ENCODE measurements around the gene NFIB. TPM values are rescaled to one million over a fixed set of nuclear protein-coding genes. Genes with fewer than 3 reads are reported as not detected.

The NFIB gene
- total RNA-seq, 4 donors from 2014 or later = 40.2 to 150 (median 83.7) TPM

- intact Hi-C loops (cut with DNase I; ENCODE audit: low total_unique reads) (no loop called here), in situ Hi-C loops (cut with MboI; ENCODE audit: low pct_ligation_motif_present in 1 of 4, low pct_unique_long_range_greater_than_20kb in 1 of 4, low sequenced_read_pairs in 3 of 4) (no loop called here)
- H3K4me1 ChIP-seq = peaks cover 7 to 28% (median 16%) of the 10 kb centered on the region in 4 donors
- no peaks in the 10 kb centered on the region for H3K36me3 ChIP-seq
- no peak overlapping the region for H3K27ac ChIP-seq
- no peak for DNase-seq
- TF ChIP-seq POLR2A (IDR thresholded peaks at IDR 0.05) (no peak), POLR2AphosphoS5 (IDR thresholded peaks at IDR 0.05) (no peak), CTCF (IDR thresholded peaks at IDR 0.05) (no peak), EP300 (IDR thresholded peaks at IDR 0.05; ENCODE audit: low read depth) (no peak)
- no peak overlapping the region for H3K4me3 ChIP-seq
- H3K27me3 ChIP-seq = no peaks in the 10 kb centered on the region
- no peaks in the 10 kb centered on the region for H3K9me3 ChIP-seq
Measured at GRCh38 chr9:14325147-14325546, 11.2 kb upstream of the NFIB start.

GRCh38 chr9:14323985-14324650 is 10.2 kb upstream of the NFIB start:
- H3K27ac ChIP-seq = peak overlapping the region in 2 of 4 donors; percentile 91 to 95
- H3K9me3 ChIP-seq = no peaks in the 10 kb centered on the region
- WGBS, 2 donors (ENCODE audit: low coverage in 1 of 2) = 89 to 91% methylated on average over 2 of the region's 2 CpGs
- H3K27me3 ChIP-seq = no peaks in the 10 kb centered on the region
- H3K4me3 ChIP-seq = no peak overlapping the region
- intact Hi-C loops (cut with DNase I; ENCODE audit: low total_unique reads) (no loop called here), in situ Hi-C loops (cut with MboI; ENCODE audit: low pct_ligation_motif_present in 1 of 4, low pct_unique_long_range_greater_than_20kb in 1 of 4, low sequenced_read_pairs in 3 of 4) (no loop called here)
- peaks cover 7 to 37% (median 18%) of the 10 kb centered on the region in 4 donors for H3K4me1 ChIP-seq
- H3K36me3 ChIP-seq = no peaks in the 10 kb centered on the region
- TF ChIP-seq POLR2A (IDR thresholded peaks at IDR 0.05) (no peak), CTCF (IDR thresholded peaks at IDR 0.05) (no peak), POLR2AphosphoS5 (IDR thresholded peaks at IDR 0.05) (no peak), EP300 (IDR thresholded peaks at IDR 0.05; ENCODE audit: low read depth) (no peak)
- DNase-seq = no peak

GRCh38 chr9:14323083-14323971 is 9.4 kb upstream of the NFIB start:
- no peak for DNase-seq
- WGBS, 2 donors (ENCODE audit: low coverage in 1 of 2) = 21 to 28% methylated on average over 16 to 17 of the region's 17 CpGs
- TF ChIP-seq POLR2AphosphoS5 (IDR thresholded peaks at IDR 0.05) = no peak
- TF ChIP-seq EP300 (IDR thresholded peaks at IDR 0.05; ENCODE audit: low read depth) = no peak
- no peak for TF ChIP-seq CTCF (IDR thresholded peaks at IDR 0.05)
- TF ChIP-seq POLR2A (IDR thresholded peaks at IDR 0.05) = no peak
- H3K4me1 ChIP-seq = peaks cover 7 to 37% (median 18%) of the 10 kb centered on the region in 4 donors
- H3K27me3 ChIP-seq = no peaks in the 10 kb centered on the region
- H3K36me3 ChIP-seq = no peaks in the 10 kb centered on the region
- H3K4me3 ChIP-seq = peak overlapping the region; percentile 80 to 97 (median 86)
- in situ Hi-C loops (cut with MboI; ENCODE audit: low pct_ligation_motif_present in 1 of 4, low pct_unique_long_range_greater_than_20kb in 1 of 4, low sequenced_read_pairs in 3 of 4) (no loop called here), intact Hi-C loops (cut with DNase I; ENCODE audit: low total_unique reads) (no loop called here)
- no peaks in the 10 kb centered on the region for H3K9me3 ChIP-seq
- peak overlapping the region; percentile 91 to 96 (median 95) for H3K27ac ChIP-seq
